Measurements from ENCODE around the gene ERCC1. TPM values are rescaled to one million over a fixed set of nuclear protein-coding genes. Genes with fewer than 3 reads are reported as not detected.
A peak's percentile ranks its signal among the peaks of the same experiment; 100 is the strongest.

The ERCC1 gene
- polyA plus RNA-seq, 1 donor from 2014 or later = 69.2 TPM

GRCh38 chr19:45467115-45467455, 43.4 kb upstream of the ERCC1 start:
- Histone ChIP-seq H2AFZ (ENCODE audit: low read depth, low read length) (peak overlapping the region; percentile 71), H3K4me2 (ENCODE audit: low read length) (peak overlapping the region; percentile 68), H3K4me3 (ENCODE audit: low read length) (peak overlapping the region; percentile 71), H3K27me3 (ENCODE audit: insufficient read depth, low read depth, low read length) (peaks cover 5% of the 10 kb centered on the region), H3K36me3 (ENCODE audit: insufficient read depth, low read length) (no peaks in the 10 kb centered on the region), H3F3A (ENCODE audit: insufficient read depth, low read length, poor library complexity, severe bottlenecking) (no peaks in the 10 kb centered on the region), H4K20me1 (ENCODE audit: insufficient read depth) (no peaks in the 10 kb centered on the region), H3K9ac (ENCODE audit: low read length) (peak overlapping the region; percentile 74), H3K9me3 (ENCODE audit: low read length) (no peaks in the 10 kb centered on the region), H3K79me2 (replicated peaks; ENCODE audit: insufficient read depth, low read length) (no peaks in the 10 kb centered on the region), H3K27ac (ENCODE audit: low read length) (peak overlapping the region; percentile 40), H3K9me2 (ENCODE audit: insufficient read depth, low read length) (no peaks in the 10 kb centered on the region)
- TF ChIP-seq POLR2AphosphoS5 (IDR thresholded peaks at IDR 0.05) (no peak), REST (IDR thresholded peaks at IDR 0.05; ENCODE audit: borderline replicate concordance) (no peak), RAD21 (conservative IDR thresholded peaks at IDR 0.05) (no peak)

- Histone ChIP-seq H3F3A (ENCODE audit: insufficient read depth, low read length, poor library complexity, severe bottlenecking) (no peaks in the 10 kb centered on the region), H3K9me2 (ENCODE audit: insufficient read depth, low read length) (no peaks in the 10 kb centered on the region), H3K27me3 (ENCODE audit: insufficient read depth, low read depth, low read length) (no peaks in the 10 kb centered on the region), H3K79me2 (replicated peaks; ENCODE audit: insufficient read depth, low read length) (no peaks in the 10 kb centered on the region), H2AFZ (ENCODE audit: low read depth, low read length) (no peak overlapping the region), H3K9ac (ENCODE audit: low read length) (no peak overlapping the region), H3K27ac (ENCODE audit: low read length) (no peak overlapping the region), H3K9me3 (ENCODE audit: low read length) (no peaks in the 10 kb centered on the region), H3K36me3 (ENCODE audit: insufficient read depth, low read length) (no peaks in the 10 kb centered on the region), H4K20me1 (ENCODE audit: insufficient read depth) (no peaks in the 10 kb centered on the region), H3K4me2 (ENCODE audit: low read length) (no peak overlapping the region), H3K4me3 (ENCODE audit: low read length) (no peak overlapping the region)
- TF ChIP-seq CTCF (IDR thresholded peaks at IDR 0.05; ENCODE audit: poor library complexity, severe bottlenecking) (no peak), POLR2AphosphoS5 (IDR thresholded peaks at IDR 0.05) (no peak), TAF1 (IDR thresholded peaks at IDR 0.05; ENCODE audit: low read depth) (no peak), MXI1 (conservative IDR thresholded peaks at IDR 0.05; ENCODE audit: poor library complexity, severe bottlenecking) (no peak), EP300 (conservative IDR thresholded peaks at IDR 0.05; ENCODE audit: poor library complexity, severe bottlenecking) (no peak), REST (IDR thresholded peaks at IDR 0.05; ENCODE audit: borderline replicate concordance) (no peak), EZH2 (IDR thresholded peaks at IDR 0.05; ENCODE audit: borderline replicate concordance, insufficient read depth, low read length, poor library complexity, severe bottlenecking) (no peak), SMC3 (conservative IDR thresholded peaks at IDR 0.05; ENCODE audit: poor library complexity) (no peak)
Measured at GRCh38 chr19:45464852-45465441, 41.2 kb upstream of the ERCC1 start.

Measured in neural cell (in vitro differentiated cells).